ENCODE results near the gene CAMSAP2. TPM values are rescaled to one million over a fixed set of nuclear protein-coding genes. Genes with fewer than 3 reads are reported as not detected.

Gene CAMSAP2
- total RNA-seq, 1 experiment from 2014 or later = 40.3 TPM

- POLR2A ChIA-PET (ENCODE audit: unreplicated experiment) = interaction anchor here (0.5 kb wide), 1 partner anchor 232 kb away, joined by 3 read pairs; no protein-coding TSS in a partner anchor
- peak within 1 kb of the TSS; percentile 99 for H3K4me2 ChIP-seq
- intact Hi-C loops (cut with micrococcal nuclease; ENCODE audit: unreplicated experiment) = loop anchor here (2.0 kb wide), 1 partner anchor 274 kb away; the partner anchor contains the start of gene KIF14
Observed at GRCh38 chr1:200894712-200895442, 156.2 kb downstream of the CAMSAP2 start, which contains the start of gene INAVA. Gene INAVA, plus strand, starts transcription at chr1:200894900. Its CDS starts 3,501 bp downstream, at chr1:200898401.

GRCh38 chr1:200895443-200895789 is 156.7 kb downstream of the CAMSAP2 start:
- Histone ChIP-seq H3K4me2 (peak overlapping the region; percentile 99), H3F3A (ENCODE audit: insufficient read depth, low read depth) (peaks cover 38% of the 10 kb centered on the region), H3K36me3 (ENCODE audit: low read depth) (peaks cover 24% of the 10 kb centered on the region; the same call in 1 of the 2 replicates), H3K9me3 (ENCODE audit: insufficient read depth, low read depth) (no peaks in the 10 kb centered on the region), H4K20me1 (ENCODE audit: insufficient read depth) (peaks cover 12% of the 10 kb centered on the region), H3K9me2 (ENCODE audit: insufficient read depth) (no peaks in the 10 kb centered on the region), H3K79me2 (ENCODE audit: low read depth) (peaks cover 42% of the 10 kb centered on the region), H2AFZ (peak overlapping the region; percentile 73; the same call in 1 of the 2 replicates), H3K27me3 (ENCODE audit: insufficient read depth, low read depth) (no peaks in the 10 kb centered on the region), H3K27ac (peak overlapping the region; percentile 86), H3K4me1 (replicated peaks; ENCODE audit: insufficient read depth) (peaks cover 54% of the 10 kb centered on the region), H3K4me3 (peak overlapping the region; percentile 74)
- BruUV-seq (replicated peaks) = no TSS peak
- CTCF ChIA-PET = interaction anchor here (0.6 kb wide), 1 partner anchor 213 kb away, joined by 4 read pairs; no protein-coding TSS in a partner anchor
- no peak for TF ChIP-seq EZH2 (IDR thresholded peaks at IDR 0.05; ENCODE audit: low read depth)
- peak; percentile 16; the same call in 1 of the 2 replicates for TF ChIP-seq CTCF (conservative IDR thresholded peaks at IDR 0.05)
- POLR2A ChIA-PET (ENCODE audit: unreplicated experiment) = interaction anchor here (0.5 kb wide), 1 partner anchor 231 kb away, joined by 3 read pairs; no protein-coding TSS in a partner anchor
- intact Hi-C loops (cut with micrococcal nuclease; ENCODE audit: unreplicated experiment) = loop anchor here (2.0 kb wide), 1 partner anchor 275 kb away; the partner anchor contains the start of gene KIF14
- DNase-seq = peak; percentile 27 to 35

More at GRCh38 chr1:200894712-200895442, 156.2 kb downstream of the CAMSAP2 start, which contains the start of gene INAVA:
- Histone ChIP-seq H4K20me1 (ENCODE audit: insufficient read depth) (peaks cover 12% of the 10 kb centered on the region), H3K4me3 (peak within 1 kb of the TSS; percentile 74), H3F3A (ENCODE audit: insufficient read depth, low read depth) (peaks cover 38% of the 10 kb centered on the region), H2AFZ (peak within 1 kb of the TSS; percentile 73; the same call in 1 of the 2 replicates), H3K4me1 (replicated peaks; ENCODE audit: insufficient read depth) (peaks cover 59% of the 10 kb centered on the region), H3K27ac (peak within 1 kb of the TSS; percentile 86), H3K27me3 (ENCODE audit: insufficient read depth, low read depth) (no peaks in the 10 kb centered on the region), H3K79me2 (ENCODE audit: low read depth) (peaks cover 42% of the 10 kb centered on the region), H3K9me3 (ENCODE audit: insufficient read depth, low read depth) (no peaks in the 10 kb centered on the region), H3K9me2 (ENCODE audit: insufficient read depth) (no peaks in the 10 kb centered on the region), H3K36me3 (ENCODE audit: low read depth) (peaks cover 18% of the 10 kb centered on the region; the same call in 1 of the 2 replicates)
- TF ChIP-seq CTCF (conservative IDR thresholded peaks at IDR 0.05) (peak; percentile 38; the same call in 1 of the 2 replicates), EZH2 (IDR thresholded peaks at IDR 0.05; ENCODE audit: low read depth) (no peak)
- TSS peak; percentile 51 for BruUV-seq (replicated peaks)
- DNase-seq = peak; percentile 79 to 81
- CTCF ChIA-PET = interaction anchor here (0.5 to 0.6 kb wide), 2 partner anchors 212 to 278 kb away, joined by 3 to 4 read pairs; no protein-coding TSS in a partner anchor

- Histone ChIP-seq H4K20me1 (ENCODE audit: insufficient read depth) (peaks cover 12% of the 10 kb centered on the region), H3K4me3 (peak overlapping the region; percentile 74), H3K9me2 (ENCODE audit: insufficient read depth) (no peaks in the 10 kb centered on the region), H2AFZ (peak overlapping the region; percentile 73; the same call in 1 of the 2 replicates), H3K27me3 (ENCODE audit: insufficient read depth, low read depth) (no peaks in the 10 kb centered on the region), H3K27ac (peak overlapping the region; percentile 86), H3K36me3 (ENCODE audit: low read depth) (peaks cover 24% of the 10 kb centered on the region; the same call in 1 of the 2 replicates), H3F3A (ENCODE audit: insufficient read depth, low read depth) (peaks cover 38% of the 10 kb centered on the region), H3K9me3 (ENCODE audit: insufficient read depth, low read depth) (no peaks in the 10 kb centered on the region), H3K79me2 (ENCODE audit: low read depth) (peaks cover 42% of the 10 kb centered on the region), H3K4me1 (replicated peaks; ENCODE audit: insufficient read depth) (peaks cover 51% of the 10 kb centered on the region), H3K4me2 (peak overlapping the region; percentile 99)
- intact Hi-C loops (cut with micrococcal nuclease; ENCODE audit: unreplicated experiment) = loop anchor here (2.0 kb wide), 1 partner anchor 275 kb away; the partner anchor contains the start of gene KIF14
- DNase-seq = no peak
- TSS peak; percentile 69 for BruUV-seq (replicated peaks)
- ChIA-PET CTCF (interaction anchor here (0.6 kb wide), 1 partner anchor 213 kb away, joined by 4 read pairs; no protein-coding TSS in a partner anchor), POLR2A (ENCODE audit: unreplicated experiment) (interaction anchor here (0.6 kb wide), 3 partner anchors 9 to 18 kb away, joined by 3 to 8 read pairs (median 5); no protein-coding TSS in a partner anchor)
- TF ChIP-seq CTCF (conservative IDR thresholded peaks at IDR 0.05) (no peak), EZH2 (IDR thresholded peaks at IDR 0.05; ENCODE audit: low read depth) (no peak)
Observed at GRCh38 chr1:200895801-200896530, 157.3 kb downstream of the CAMSAP2 start.
